ENCODE results near the gene VSTM2A. TPM values are rescaled to one million over a fixed set of nuclear protein-coding genes. Genes with fewer than 3 reads are reported as not detected.

Gene VSTM2A
- total and polyA plus RNA-seq, 2 of the 8 experiments (the other 6 are each of a cell fraction or from before 2014, with no cell fraction given): 0.58 to 1.4 TPM

DNA sequence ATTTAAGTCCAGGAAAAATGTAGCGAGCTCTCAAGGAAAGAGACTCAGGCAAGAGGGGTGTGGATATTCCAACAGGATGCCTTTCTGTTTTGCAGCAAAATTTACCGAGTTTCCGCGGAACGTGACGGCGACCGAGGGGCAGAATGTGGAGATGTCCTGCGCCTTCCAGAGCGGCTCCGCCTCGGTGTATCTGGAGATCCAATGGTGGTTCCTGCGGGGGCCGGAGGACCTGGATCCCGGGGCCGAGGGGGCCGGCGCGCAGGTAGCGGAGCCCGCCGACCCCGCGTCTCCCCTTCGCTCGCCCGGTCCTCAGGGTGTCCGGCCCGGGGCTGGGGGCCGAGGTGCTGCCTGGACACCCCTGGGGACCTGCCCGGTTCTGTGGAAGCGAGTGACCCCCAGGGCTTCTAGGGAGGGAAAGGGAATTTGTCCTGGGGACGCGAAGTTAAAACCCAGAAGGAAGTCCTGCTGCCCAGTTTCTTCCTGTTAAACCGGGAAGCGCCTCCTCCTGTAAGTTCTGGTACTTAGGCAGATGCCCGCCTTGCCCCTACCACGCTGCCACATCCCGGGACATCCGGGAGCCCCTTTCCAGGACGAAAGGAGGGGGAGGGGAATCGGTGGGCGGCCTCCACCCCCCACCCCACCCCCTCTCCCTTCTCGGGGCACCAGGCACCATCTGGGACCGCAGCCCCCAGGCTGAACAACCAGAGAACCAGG, 2.5 kb downstream of the VSTM2A start:
- Histone ChIP-seq H2BK20ac (ENCODE audit: low read length) (peak overlapping the region; percentile 55; the same call in 1 of the 2 replicates), H2BK12ac (ENCODE audit: low read depth, low read length) (no peak overlapping the region), H3K9me3 (ENCODE audit: insufficient read depth in 2 of 2, low read depth in 1 of 2, low read length in 1 of 2) (no peaks in the 10 kb centered on the region), H4K8ac (ENCODE audit: extremely low read depth, insufficient read depth, low read length) (no peak overlapping the region), H3K23me2 (ENCODE audit: low read depth, low read length) (peaks cover 21% of the 10 kb centered on the region), H3K56ac (replicated peaks; ENCODE audit: insufficient read length, low read depth, low read length) (no peak overlapping the region), H3K4me2 (ENCODE audit: insufficient read depth in 1 of 2, low read depth in 2 of 2, low read length in 2 of 2) (peak overlapping the region; percentile 77 to 94), H3K18ac (ENCODE audit: extremely low read depth, low read length) (0 out of 2 replicates have a peak overlapping the region, but pooled peaks have one; percentile 36), H3K23ac (ENCODE audit: insufficient read length) (no peak overlapping the region), H2AFZ (ENCODE audit: low read length) (0 out of 2 replicates have a peak overlapping the region, but pooled peaks have one; percentile 25), H3K27ac (ENCODE audit: low read depth, low read length) (no peak overlapping the region), H3K4me1 (replicated peaks in 1 of 4; ENCODE audit: control insufficient read depth in 3 of 4, insufficient read depth in 4 of 4, low read length in 3 of 4) (peaks cover 2 to 13% (median 7%) of the 10 kb centered on the region in 4 experiments), H2BK5ac (ENCODE audit: low read depth, low read length) (no peak overlapping the region; the same call in 1 of the 2 replicates), H3K14ac (ENCODE audit: insufficient read length) (no peak overlapping the region), H4K91ac (replicated peaks; ENCODE audit: insufficient read length, low read length) (no peak overlapping the region), H4K5ac (ENCODE audit: insufficient read length, low read depth, low read length) (no peak overlapping the region), H2BK120ac (replicated peaks; ENCODE audit: low read depth, low read length) (no peak overlapping the region), H3K36me3 (ENCODE audit: control insufficient read depth in 2 of 4, insufficient read depth in 4 of 4, low read length in 3 of 4) (no peaks in the 10 kb centered on the region), H3K9ac (replicated peaks in 1 of 4; ENCODE audit: extremely low read depth in 1 of 4, low read depth in 3 of 4, low read length in 3 of 4) (no peak overlapping the region), H3K79me1 (ENCODE audit: low read depth, low read length) (no peaks in the 10 kb centered on the region), H3K4me3 (ENCODE audit: extremely low read depth in 1 of 4, insufficient read depth in 2 of 4, low read depth in 3 of 4, low read length in 4 of 4) (peak overlapping the region; percentile 57 to 87 (median 66)), H3K27me3 (replicated peaks in 1 of 4; ENCODE audit: control insufficient read depth in 3 of 4, extremely low read depth in 1 of 4, insufficient read depth in 3 of 4, low read length in 3 of 4) (peaks cover 19 to 36% (median 31%) of the 10 kb centered on the region in 4 experiments), H3K79me2 (ENCODE audit: control insufficient read depth in 1 of 2, insufficient read depth in 2 of 2, low read length in 2 of 2) (no peaks in the 10 kb centered on the region), H4K20me1 (replicated peaks in 1 of 2; ENCODE audit: control insufficient read depth in 1 of 2, insufficient read depth in 2 of 2, low read length in 2 of 2) (peaks cover 0 to 5% of the 10 kb centered on the region in 2 experiments), H2AK5ac (ENCODE audit: low read depth, low read length) (no peak overlapping the region), H2BK15ac (ENCODE audit: low read length) (no peak overlapping the region), H3K4ac (replicated peaks; ENCODE audit: insufficient read length, low read depth, low read length) (no peak overlapping the region)
- DNase-seq (ENCODE audit: low read depth in 1 of 2, low spot score in 2 of 2): peak in 1 of 2 experiments; percentile 67
- ChIA-PET POLR2A (ENCODE audit: partially characterized antibody) (interaction anchor here (0.7 kb wide), 1 partner anchor 231 kb away, joined by 3 read pairs; no protein-coding TSS in a partner anchor), CTCF (ENCODE audit: partially characterized antibody) (interaction anchor here (0.7 to 1.1 kb wide), 4 partner anchors 151 to 982 kb away, joined by 3 to 6 read pairs (median 3); no protein-coding TSS in a partner anchor)
- no peak for FAIRE-seq
- WGBS, 2 experiments (ENCODE audit: extremely low coverage in 1 of 2, insufficient coverage in 1 of 2, insufficient read length in 1 of 2, insufficient replicate concordance in 2 of 2, low coverage in 1 of 2, low lambda C conversion rate in 2 of 2, missing lambda C conversion rate in 1 of 2): 3% methylated on average over 23 of the region's 45 CpGs; no CpG with 5 or more reads in 1 of the 2 experiments
- peak; percentile 72 for TF ChIP-seq RNF2 (IDR thresholded peaks at IDR 0.05; ENCODE audit: borderline replicate concordance, low read depth, low read length, missing control alignments, poor library complexity, severe bottlenecking)
- peak; percentile 72 for TF ChIP-seq SUZ12 (IDR thresholded peaks at IDR 0.05; ENCODE audit: low read length)
- TF ChIP-seq TBP (IDR thresholded peaks at IDR 0.05; ENCODE audit: low read depth, low read length): no peak
- TF ChIP-seq, protein P1, sequence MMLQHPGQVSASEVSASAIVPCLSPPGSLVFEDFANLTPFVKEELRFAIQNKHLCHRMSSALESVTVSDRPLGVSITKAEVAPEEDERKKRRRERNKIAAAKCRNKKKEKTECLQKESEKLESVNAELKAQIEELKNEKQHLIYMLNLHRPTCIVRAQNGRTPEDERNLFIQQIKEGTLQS (IDR thresholded peaks at IDR 0.05; ENCODE audit: insufficient read depth, low read depth, low read length): no peak
- no peak for TF ChIP-seq SP4 (IDR thresholded peaks at IDR 0.05; ENCODE audit: low read length)
- 0 out of 2 replicates have a peak, but pooled peaks have one; percentile 35 for TF ChIP-seq CBX8 (IDR thresholded peaks at IDR 0.05; ENCODE audit: borderline replicate concordance, low read depth, low read length)
- TF ChIP-seq, protein P2, sequence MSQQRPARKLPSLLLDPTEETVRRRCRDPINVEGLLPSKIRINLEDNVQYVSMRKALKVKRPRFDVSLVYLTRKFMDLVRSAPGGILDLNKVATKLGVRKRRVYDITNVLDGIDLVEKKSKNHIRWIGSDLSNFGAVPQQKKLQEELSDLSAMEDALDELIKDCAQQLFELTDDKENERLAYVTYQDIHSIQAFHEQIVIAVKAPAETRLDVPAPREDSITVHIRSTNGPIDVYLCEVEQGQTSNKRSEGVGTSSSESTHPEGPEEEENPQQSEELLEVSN (IDR thresholded peaks at IDR 0.05): peak; percentile 50; the same call in 1 of the 2 replicates

Measured in H1 (cell line).